GM12878 (cell line): Measurements from ENCODE around the gene ANKRD13C. TPM values are rescaled to one million over a fixed set of nuclear protein-coding genes. Genes with fewer than 3 reads are reported as not detected.

Source experiments
- ATAC-seq: fragments of 200-7000 bp; cut with Tn5 transposase; 3 replicates; pipeline ENCODE4 v1.9.1; 2020; ENCODE audit warnings: mild to moderate bottlenecking, moderate library complexity
- BruUV-seq: library from RNA; stranded (reverse); fragments of 400-500 nt; replicated peaks from 2 replicates; lab custom pipeline; 2021; lab: Mats Ljungman, UMichigan
- CTCF ChIA-PET: fragments of 300-600 bp; sonication (Branson Sonifier 250); formaldehyde crosslinking; extraction: SDS; loops from one replicate; lab custom pipeline; 2021; ENCODE audit warnings: inconsistent platforms; lab: Yijun Ruan, JAX
- POLR2A ChIA-PET: fragments of 350-600 bp; formaldehyde crosslinking; extraction: SDS; loops from one replicate; lab custom pipeline; 2021; ENCODE audit warnings: inconsistent platforms; lab: Charles Lee
- RAD21 ChIA-PET: fragments of 300-600 bp; sonication (Branson Sonifier 250); formaldehyde crosslinking; loops from one replicate; lab custom pipeline; 2023; ENCODE audit warnings: antibody characterized with exemption; ENCODE audit not compliant: unreplicated experiment; lab: Charles Lee
- SMC1A ChIA-PET: fragments of 300-600 bp; sonication (Branson Sonifier 250); formaldehyde crosslinking; loops from one replicate; lab custom pipeline; 2023; ENCODE audit not compliant: unreplicated experiment, uncharacterized antibody; lab: Charles Lee
- DNase-seq: peaks from one replicate; pipeline ENCODE4 v3.0.0-alpha.2; 2011; ENCODE audit warnings: low read depth, low spot score
- FAIRE-seq: peaks from 3 replicates; lab custom pipeline; 2011; peaks lifted over from hg19 to GRCh38; lab: Jason Lieb, UNC
- H2AFZ ChIP-seq: 2 replicates; pipeline ENCODE4 v1.6.0; 2011; ENCODE audit warnings: low read depth, low read length, control low read depth; ENCODE audit not compliant: control insufficient read depth
- H3K27ac ChIP-seq: 2 replicates; pipeline ENCODE4 v1.5.1; 2011; ENCODE audit warnings: control low read depth; ENCODE audit not compliant: control insufficient read depth, insufficient read depth
- H3K27me3 ChIP-seq, 2 experiments: replicated peaks in 1 of 2; 2 replicates each; pipeline versions ENCODE4 v1.6.0 to v1.6.1; 2011; ENCODE audit warnings: low read length in 1 of 2; ENCODE audit not compliant: control insufficient read depth in 2 of 2, insufficient read depth in 2 of 2
- H3K36me3 ChIP-seq, 2 experiments: 2 replicates each; pipeline ENCODE4 v1.5.1; 2011; ENCODE audit warnings: low read length in 1 of 2; ENCODE audit not compliant: control insufficient read depth in 2 of 2, insufficient read depth in 2 of 2
- H3K4me1 ChIP-seq: 2 replicates; pipeline ENCODE4 v1.6.1; 2011; ENCODE audit warnings: mild to moderate bottlenecking, low read length, moderate library complexity, mixed read lengths; ENCODE audit not compliant: control insufficient read depth, insufficient read depth
- H3K4me2 ChIP-seq: 2 replicates; pipeline ENCODE4 v1.6.0; 2011; ENCODE audit warnings: control low read depth; ENCODE audit not compliant: control insufficient read depth, insufficient read depth
- H3K4me3 ChIP-seq: fragments of 200-600 bp; sonication (generic); 2 replicates; pipeline ENCODE4 v1.5.1; 2016
- H3K79me2 ChIP-seq: 2 replicates; pipeline ENCODE4 v1.6.0; 2011; ENCODE audit warnings: low read length; ENCODE audit not compliant: control insufficient read depth, insufficient read depth
- H3K9ac ChIP-seq: 2 replicates; pipeline ENCODE4 v1.8.0; 2011; ENCODE audit warnings: low read length, control low read depth, mixed read lengths; ENCODE audit not compliant: control insufficient read depth, insufficient read depth
- H3K9me3 ChIP-seq: replicated peaks from 3 replicates; pipeline ENCODE4 v1.5.1; 2011; ENCODE audit warnings: mild to moderate bottlenecking, low read length; ENCODE audit not compliant: control insufficient read depth, insufficient read depth
- H4K20me1 ChIP-seq: 2 replicates; pipeline ENCODE4 v1.6.0; 2011; ENCODE audit not compliant: control insufficient read depth, insufficient read depth
- EZH2 ChIP-seq: IDR thresholded peaks from 2 replicates; pipeline ENCODE4 v1.6.1; 2012; ENCODE audit warnings: low read depth, mild to moderate bottlenecking, control low read depth, inconsistent platforms, low read length, borderline replicate concordance; ENCODE audit not compliant: control insufficient read depth
- JUND ChIP-seq: IDR thresholded peaks from 2 replicates; pipeline ENCODE4 v1.6.1; 2012; ENCODE audit warnings: low read depth, mild to moderate bottlenecking, low read length, improper control_type of control experiment, moderate library complexity
- MXI1 ChIP-seq: fragments of 150-350 bp; IDR thresholded peaks from 2 replicates; pipeline ENCODE4 v1.6.1; 2011; ENCODE audit warnings: low read depth, mild to moderate bottlenecking, inconsistent platforms, low read length, improper control_type of control experiment
- NFYB ChIP-seq: IDR thresholded peaks from 2 replicates; pipeline ENCODE4 v1.6.1; 2011; ENCODE audit warnings: low read depth, mild to moderate bottlenecking, low read length, improper control_type of control experiment, moderate library complexity; ENCODE audit not compliant: insufficient read depth
- SIX5 ChIP-seq: IDR thresholded peaks from 2 replicates; pipeline ENCODE4 v1.6.1; 2011; ENCODE audit warnings: mild to moderate bottlenecking, low read depth, low read length, moderate library complexity; ENCODE audit not compliant: severe bottlenecking
- SP1 ChIP-seq: IDR thresholded peaks from one replicate; pipeline ENCODE4 v1.6.1; 2011; ENCODE audit warnings: low read depth, low read length
- ZNF207 ChIP-seq: fragments of 450-650 bp; IDR thresholded peaks from 2 replicates; pipeline ENCODE4 v1.6.1; 2014; ENCODE audit warnings: antibody characterized with exemption, mild to moderate bottlenecking, borderline replicate concordance
- ZNF687 ChIP-seq: fragments of 450-650 bp; IDR thresholded peaks from 2 replicates; pipeline ENCODE4 v1.6.1; 2017; ENCODE audit warnings: mild to moderate bottlenecking, moderate library complexity
- WGBS: methylation state at CpG from one replicate; pipeline ENCODE4 v1.1.6; 2016; ENCODE audit warnings: low lambda C conversion rate; ENCODE audit not compliant: insufficient replicate concordance, insufficient coverage; ENCODE audit errors: missing lambda C conversion rate; 5-methylcytosine and 5-hydroxymethylcytosine counted together
- in situ Hi-C: fragments of 300-500 bp; cut with MboI; formaldehyde crosslinking; loops from 9 replicates; pipeline ENCODE4 v1.14.3; 2018; ENCODE audit warnings: mixed read lengths
- intact Hi-C: fragments of 100-400 bp; cut with micrococcal nuclease; formaldehyde crosslinking; loops from one replicate; pipeline ENCODE4 v1.14.2; 2022; ENCODE audit not compliant: unreplicated experiment
- polyA plus RNA-seq, 11 experiments: library from polyadenylated mRNA; depleted of rRNA in 4 of 11; unstranded in 6 of 11; stranded (reverse) in 5 of 11; fragments of >200 nt; fragmentation: Nextera tagmentation in 4 of 11; fragmentation: Illumina TruSeq in 1 of 11; extraction: Ambion mirVana in 4 of 11; extraction: Trizol in 1 of 11; gene quantifications; 1 replicate in 1 of 11; 2 replicates in 10 of 11; pipeline versions ENCODE4 v1.2.1 to v1.2.3, GENCODE V29; 2011 to 2016; ENCODE audit warnings: inconsistent platforms in 2 of 11, missing spikeins in 2 of 11, low read depth in 1 of 11
- total RNA-seq, 4 experiments: library from RNA; depleted of rRNA in 3 of 4; stranded (reverse); fragments of >200 nt in 3 of 4; fragmentation: Illumina TruSeq in 1 of 4; extraction: Trizol in 1 of 4; gene quantifications; 2 replicates each; pipeline versions ENCODE4 v1.2.1 to v1.2.3, GENCODE V29; 2013 to 2021

The ANKRD13C gene
- total and polyA plus RNA-seq, 10 of the 15 experiments (the other 5 are each of a cell fraction or from before 2014, with no cell fraction given) = 3.7 to 24.4 (median 14.1) TPM

- H3K79me2 ChIP-seq = no peaks in the 10 kb centered on the region
- no peak overlapping the region for H3K4me2 ChIP-seq
- DNase-seq (no peak), FAIRE-seq (no peak), ATAC-seq (no peak)
- SMC1A ChIA-PET = interaction anchor here (0.8 to 1.7 kb wide), 2 partner anchors 14 to 381 kb away, joined by 3 to 5 read pairs; no protein-coding TSS in a partner anchor
- POLR2A ChIA-PET = interaction anchor here (1.1 kb wide), 1 partner anchor 17 kb away, joined by 3 read pairs; no protein-coding TSS in a partner anchor
- no peak overlapping the region for H2AFZ ChIP-seq
- TF ChIP-seq SP1 (no peak), ZNF687 (no peak), SIX5 (no peak), NFYB (no peak), JUND (no peak), ZNF207 (no peak), EZH2 (no peak), MXI1 (no peak)
- H3K4me3 ChIP-seq = no peak overlapping the region
- no peaks in the 10 kb centered on the region for H3K27me3 ChIP-seq
- CTCF ChIA-PET = no interaction called here
- H3K27ac ChIP-seq = no peak overlapping the region
- no TSS peak for BruUV-seq
- no peaks in the 10 kb centered on the region; the same call in 2 of the 3 replicates for H3K9me3 ChIP-seq
- H3K4me1 ChIP-seq = no peaks in the 10 kb centered on the region
- H3K9ac ChIP-seq = no peak overlapping the region
- intact Hi-C loops = no loop called here
- 92% methylated on average over 2 of the region's 2 CpGs for WGBS
- no peaks in the 10 kb centered on the region for H4K20me1 ChIP-seq
- RAD21 ChIA-PET = no interaction called here
- in situ Hi-C loops = no loop called here
- H3K36me3 ChIP-seq = no peaks in the 10 kb centered on the region
Measured at GRCh38 chr1:70384542-70384941, 30.0 kb upstream of the ANKRD13C start.
